HepG2 (cell line): ENCODE measurements around the gene DQX1. TPM values are rescaled to one million over a fixed set of nuclear protein-coding genes. Genes with fewer than 3 reads are reported as not detected.
A peak's percentile ranks its signal among the peaks of the same experiment; 100 is the strongest.

Source experiments
- GFI1 ChIP-seq: sonication (generic); formaldehyde crosslinking; IDR thresholded peaks from 2 replicates; pipeline ENCODE4 v1.5.0; 2020; ENCODE audit warnings: missing genetic modification reagents, mild to moderate bottlenecking, borderline replicate concordance
- GLMP ChIP-seq: sonication (generic); formaldehyde crosslinking; IDR thresholded peaks from 2 replicates; pipeline ENCODE4 v1.9.0; 2021; ENCODE audit warnings: missing genetic modification reagents, mild to moderate bottlenecking, borderline replicate concordance
- HDAC1 ChIP-seq: sonication (generic); formaldehyde crosslinking; IDR thresholded peaks from 2 replicates; pipeline ENCODE4 v1.5.1; 2020; ENCODE audit warnings: mild to moderate bottlenecking, missing genetic modification reagents
- HIC2 ChIP-seq: sonication (generic); formaldehyde crosslinking; IDR thresholded peaks from 2 replicates; pipeline ENCODE4 v1.9.0; 2022; ENCODE audit warnings: low read depth, missing genetic modification reagents
- RCOR2 ChIP-seq: IDR thresholded peaks from 2 replicates; pipeline ENCODE4 v1.6.1; 2016; ENCODE audit warnings: missing biosample characterization, missing genetic modification reagents
- SOX13 ChIP-seq, 3 experiments: fragments of 450-650 bp in 1 of 3; sonication (generic) in 1 of 3; formaldehyde crosslinking in 1 of 3; IDR thresholded peaks in 2 of 3; conservative IDR thresholded peaks in 1 of 3; 2 replicates each; pipeline versions ENCODE4 v1.5.0 to v1.6.1; 2016 to 2020; ENCODE audit warnings: antibody characterized with exemption in 1 of 3, mild to moderate bottlenecking in 1 of 3, missing compliant biosample characterization in 1 of 3, missing genetic modification reagents in 1 of 3, moderate library complexity in 1 of 3
- SOX5 ChIP-seq: IDR thresholded peaks from 2 replicates; pipeline ENCODE4 v1.6.1; 2016; ENCODE audit warnings: borderline replicate concordance
- USF2 ChIP-seq, 2 experiments: sonication (generic) in 1 of 2; formaldehyde crosslinking in 1 of 2; IDR thresholded peaks; 2 replicates each; pipeline versions ENCODE4 v1.5.1 to v1.6.1; 2011 to 2020; ENCODE audit warnings: borderline replicate concordance in 1 of 2, low read depth in 1 of 2, low read length in 1 of 2, mild to moderate bottlenecking in 1 of 2, missing genetic modification reagents in 1 of 2, moderate library complexity in 1 of 2
- ZBTB21 ChIP-seq: sonication (generic); formaldehyde crosslinking; IDR thresholded peaks from 2 replicates; pipeline ENCODE4 v1.4.0; 2020; ENCODE audit warnings: missing genetic modification reagents
- ZGPAT ChIP-seq: IDR thresholded peaks from 2 replicates; pipeline ENCODE4 v1.6.1; 2016; ENCODE audit warnings: mild to moderate bottlenecking
- ZMAT5 ChIP-seq: sonication (generic); formaldehyde crosslinking; IDR thresholded peaks from 2 replicates; pipeline ENCODE4 v1.5.0; 2020; ENCODE audit warnings: mild to moderate bottlenecking, low read depth, missing genetic modification reagents, borderline replicate concordance
- ZNF431 ChIP-seq: sonication (generic); formaldehyde crosslinking; IDR thresholded peaks from 2 replicates; pipeline ENCODE4 v1.9.0; 2022; ENCODE audit warnings: missing genetic modification reagents, low read depth, mild to moderate bottlenecking, borderline replicate concordance
- ZNF615 ChIP-seq: sonication (generic); formaldehyde crosslinking; IDR thresholded peaks from 2 replicates; pipeline ENCODE4 v1.5.0; 2020; ENCODE audit warnings: mild to moderate bottlenecking, missing genetic modification reagents, borderline replicate concordance
- ZNF678 ChIP-seq: sonication (generic); formaldehyde crosslinking; IDR thresholded peaks from 2 replicates; pipeline ENCODE4 v1.4.0; 2020; ENCODE audit warnings: mild to moderate bottlenecking, missing genetic modification reagents
- ZNF746 ChIP-seq: sonication (generic); formaldehyde crosslinking; IDR thresholded peaks from 2 replicates; pipeline ENCODE4 v1.8.0; 2022; ENCODE audit warnings: mild to moderate bottlenecking, missing genetic modification reagents
- ZNF800 ChIP-seq: sonication (generic); formaldehyde crosslinking; IDR thresholded peaks from 2 replicates; pipeline ENCODE4 v1.4.0; 2020; ENCODE audit warnings: missing genetic modification reagents
- polyA plus RNA-seq, 8 experiments: library from polyadenylated mRNA; depleted of rRNA in 3 of 8; stranded (reverse) in 7 of 8; unstranded in 1 of 8; fragments of >200 nt; fragmentation: Illumina TruSeq in 4 of 8; extraction: Trizol in 4 of 8; gene quantifications; 2 replicates each; pipeline versions ENCODE4 v1.2.1 to v1.2.3, GENCODE V29; 2011 to 2016; ENCODE audit warnings: low read depth in 4 of 8, missing spikeins in 1 of 8, mixed read lengths in 1 of 8; ENCODE audit not compliant: insufficient read depth in 1 of 8
- total RNA-seq, 5 experiments: library from RNA; depleted of rRNA; stranded (reverse); fragments of >200 nt; fragmentation: Illumina TruSeq; extraction: Trizol; gene quantifications; 2 replicates each; pipeline ENCODE4 v1.2.3, GENCODE V29; 2016; ENCODE audit warnings: low read depth in 1 of 5

The DQX1 gene
- total and polyA plus RNA-seq, 2 of the 13 experiments (the other 11 are each of a cell fraction or from before 2014, with no cell fraction given), result 27.6 to 89.8 TPM

- TF ChIP-seq ZBTB21 (no peak; the same call in 1 of the 2 replicates), ZNF431 (CRISPR knock-in tag) (no peak), SOX5 (peak; percentile 66), ZNF746 (CRISPR knock-in tag) (peak; percentile 67), ZMAT5 (CRISPR knock-in tag) (no peak), SOX13 (IDR thresholded peaks at IDR 0.05) (no peak), SOX13 (CRISPR knock-in tag; conservative IDR thresholded peaks at IDR 0.05 in 1 of 2, IDR thresholded peaks at IDR 0.05 in 1 of 2) (peak in 1 of 2 experiments; percentile 32; a peak in 2 of 4 replicates), ZNF800 (CRISPR knock-in tag) (peak; percentile 81), HIC2 (CRISPR knock-in tag) (peak; percentile 62), ZNF615 (CRISPR knock-in tag) (peak; percentile 92; the same call in 1 of the 2 replicates), GLMP (CRISPR knock-in tag) (no peak), USF2 (IDR thresholded peaks at IDR 0.05; ENCODE audit: low read depth, low read length) (no peak), USF2 (CRISPR knock-in tag; IDR thresholded peaks at IDR 0.05; ENCODE audit: borderline replicate concordance) (no peak), ZGPAT (CRISPR knock-in tag) (peak; percentile 98), HDAC1 (CRISPR knock-in tag) (peak; percentile 93), ZNF678 (CRISPR knock-in tag) (peak; percentile 96; the same call in 1 of the 2 replicates), GFI1 (CRISPR knock-in tag) (no peak; the same call in none of the 2 replicates), RCOR2 (no peak)
Observed at GRCh38 chr2:74529357-74530238, 3.6 kb upstream of the DQX1 start, which contains the start of the genes AUP1 and HTRA2 (continued).
